Measurements from ENCODE around the gene KIF27.
"Not testable (repeated sequence)": the region's sequence is repeated elsewhere in the genome, so short reads cannot be mapped to it uniquely, and the experiment has no call there.

Gene KIF27

GRCh38 chr9:83935276-83935935, 14.2 kb upstream of the KIF27 start:
- peak; percentile 32 for DNase-seq

GRCh38 chr9:83934569-83935275, 13.5 kb upstream of the KIF27 start:
- DNase-seq: no peak
- in situ Hi-C loops (cut with HindIII; ENCODE audit: low pct_ligation_motif_present, low pct_unique_long_range_greater_than_20kb, low sequenced_read_pairs): loop anchor here (25.0 kb wide), 2 partner anchors 328 to 897 kb away; no protein-coding TSS in a partner anchor

More at GRCh38 chr9:83935276-83935935, 14.2 kb upstream of the KIF27 start:
- in situ Hi-C loops (cut with HindIII; ENCODE audit: low pct_ligation_motif_present, low pct_unique_long_range_greater_than_20kb, low sequenced_read_pairs): loop anchor here (25.0 kb wide), 2 partner anchors 327 to 898 kb away; no protein-coding TSS in a partner anchor

- in situ Hi-C loops (cut with HindIII; ENCODE audit: low pct_ligation_motif_present, low pct_unique_long_range_greater_than_20kb, low sequenced_read_pairs): loop anchor here (25.0 kb wide), 2 partner anchors 329 to 896 kb away; no protein-coding TSS in a partner anchor
- DNase-seq: no peak
These were observed 12.6 kb upstream of the KIF27 start for GRCh38 chr9:83933790-83934189.

GRCh38 chr9:83932851-83933250, 11.6 kb upstream of the KIF27 start:
- no peak for DNase-seq
- in situ Hi-C loops (cut with HindIII; ENCODE audit: low pct_ligation_motif_present, low pct_unique_long_range_greater_than_20kb, low sequenced_read_pairs): loop anchor here (25.0 kb wide), 2 partner anchors 329 to 896 kb away; no protein-coding TSS in a partner anchor

- no peak for DNase-seq
- in situ Hi-C loops (cut with HindIII; ENCODE audit: low pct_ligation_motif_present, low pct_unique_long_range_greater_than_20kb, low sequenced_read_pairs): loop anchor here (25.0 kb wide), 2 partner anchors 330 to 895 kb away; no protein-coding TSS in a partner anchor
These were observed 10.8 kb upstream of the KIF27 start for GRCh38 chr9:83932011-83932410.

- in situ Hi-C loops (cut with HindIII; ENCODE audit: low pct_ligation_motif_present, low pct_unique_long_range_greater_than_20kb, low sequenced_read_pairs): loop anchor here (25.0 kb wide), 2 partner anchors 331 to 894 kb away; no protein-coding TSS in a partner anchor
- no peak for DNase-seq
These were observed 9.6 kb upstream of the KIF27 start for GRCh38 chr9:83930881-83931280.

- DNase-seq: no peak
- in situ Hi-C loops (cut with HindIII; ENCODE audit: low pct_ligation_motif_present, low pct_unique_long_range_greater_than_20kb, low sequenced_read_pairs): loop anchor here (25.0 kb wide), 2 partner anchors 335 to 890 kb away; no protein-coding TSS in a partner anchor
These were observed 6.4 kb upstream of the KIF27 start for GRCh38 chr9:83927591-83927990.

GRCh38 chr9:83920469-83920926, 734 bp downstream of the KIF27 start:
- DNase-seq: peak; percentile 60
- in situ Hi-C loops (cut with HindIII; ENCODE audit: low pct_ligation_motif_present, low pct_unique_long_range_greater_than_20kb, low sequenced_read_pairs): no loop called here

- no peak for DNase-seq
- in situ Hi-C loops (cut with HindIII; ENCODE audit: low pct_ligation_motif_present, low pct_unique_long_range_greater_than_20kb, low sequenced_read_pairs): no loop called here
These were observed 2.1 kb downstream of the KIF27 start for GRCh38 chr9:83919111-83919510.

- in situ Hi-C loops (cut with HindIII; ENCODE audit: low pct_ligation_motif_present, low pct_unique_long_range_greater_than_20kb, low sequenced_read_pairs): not testable (repeated sequence)
- peak; percentile 24 for DNase-seq
These were observed 9.0 kb downstream of the KIF27 start for GRCh38 chr9:83912194-83912593.

- no peak for DNase-seq
- in situ Hi-C loops (cut with HindIII; ENCODE audit: low pct_ligation_motif_present, low pct_unique_long_range_greater_than_20kb, low sequenced_read_pairs): no loop called here
These were observed 15.1 kb downstream of the KIF27 start for GRCh38 chr9:83906144-83906543.

GRCh38 chr9:83900615-83901014, 20.6 kb downstream of the KIF27 start:
- DNase-seq; in situ Hi-C loops (cut with HindIII; ENCODE audit: low pct_ligation_motif_present, low pct_unique_long_range_greater_than_20kb, low sequenced_read_pairs): not testable (repeated sequence)

- in situ Hi-C loops (cut with HindIII; ENCODE audit: low pct_ligation_motif_present, low pct_unique_long_range_greater_than_20kb, low sequenced_read_pairs); DNase-seq: not testable (repeated sequence)
These were observed 26.9 kb downstream of the KIF27 start for GRCh38 chr9:83894301-83894700.

GRCh38 chr9:83886498-83886897, 34.7 kb downstream of the KIF27 start:
- DNase-seq; in situ Hi-C loops (cut with HindIII; ENCODE audit: low pct_ligation_motif_present, low pct_unique_long_range_greater_than_20kb, low sequenced_read_pairs): not testable (repeated sequence)

GRCh38 chr9:83885559-83886240, 35.5 kb downstream of the KIF27 start:
- peak; percentile 62 for DNase-seq
- in situ Hi-C loops (cut with HindIII; ENCODE audit: low pct_ligation_motif_present, low pct_unique_long_range_greater_than_20kb, low sequenced_read_pairs): not testable (repeated sequence)

- in situ Hi-C loops (cut with HindIII; ENCODE audit: low pct_ligation_motif_present, low pct_unique_long_range_greater_than_20kb, low sequenced_read_pairs): not testable (repeated sequence)
These were observed 39.4 kb downstream of the KIF27 start for GRCh38 chr9:83881687-83882408.

GRCh38 chr9:83875559-83875958, 45.7 kb downstream of the KIF27 start:
- in situ Hi-C loops (cut with HindIII; ENCODE audit: low pct_ligation_motif_present, low pct_unique_long_range_greater_than_20kb, low sequenced_read_pairs); DNase-seq: not testable (repeated sequence)

More at GRCh38 chr9:83881687-83882408, 39.4 kb downstream of the KIF27 start:
- not testable (repeated sequence) for DNase-seq

- in situ Hi-C loops (cut with HindIII; ENCODE audit: low pct_ligation_motif_present, low pct_unique_long_range_greater_than_20kb, low sequenced_read_pairs); DNase-seq: not testable (repeated sequence)
These were observed 71.3 kb downstream of the KIF27 start for GRCh38 chr9:83849895-83850294.
